RWPE2 (cell line): ENCODE data around the gene CSRNP3.

Source experiments
- ATAC-seq: fragments of 200-7000 bp; cut with Tn5 transposase; 3 replicates; pipeline ENCODE4 v1.9.1; 2021; ENCODE audit warnings: low read depth
- DNase-seq: peaks from one replicate; pipeline ENCODE4 v3.0.0-alpha.2; 2020; ENCODE audit warnings: low spot score
- H3K27ac ChIP-seq: fragments of 450-650 bp; 2 replicates; pipeline ENCODE4 v1.5.1; 2017; ENCODE audit warnings: mild to moderate bottlenecking; ENCODE audit not compliant: poor library complexity, severe bottlenecking
- H3K27me3 ChIP-seq: fragments of 250-450 bp; sonication (Bioruptor Pico); 2 replicates; pipeline ENCODE4 v1.5.1; 2021; ENCODE audit warnings: mild to moderate bottlenecking, moderate library complexity; ENCODE audit not compliant: insufficient read depth, poor library complexity, severe bottlenecking
- H3K36me3 ChIP-seq: fragments of 250-450 bp; sonication (Bioruptor Pico); 2 replicates; pipeline ENCODE4 v1.5.1; 2020; ENCODE audit warnings: low read depth, mild to moderate bottlenecking, moderate library complexity
- H3K4me1 ChIP-seq: fragments of 250-450 bp; sonication (Bioruptor Pico); 2 replicates; pipeline ENCODE4 v1.5.1; 2021; ENCODE audit warnings: mild to moderate bottlenecking, moderate library complexity; ENCODE audit not compliant: insufficient read depth, poor library complexity, severe bottlenecking
- H3K4me3 ChIP-seq: fragments of 250-450 bp; sonication (Bioruptor Pico); 2 replicates; pipeline ENCODE4 v1.5.1; 2021; ENCODE audit warnings: mild to moderate bottlenecking, moderate library complexity; ENCODE audit not compliant: severe bottlenecking
- H3K9me3 ChIP-seq: fragments of 250-450 bp; sonication (Bioruptor Pico); 2 replicates; pipeline ENCODE4 v1.5.1; 2021; ENCODE audit warnings: mild to moderate bottlenecking, moderate library complexity; ENCODE audit not compliant: severe bottlenecking
- TF ChIP-seq, protein P1 (sequence below): fragments of 450-650 bp; IDR thresholded peaks from one replicate; pipeline ENCODE4 v1.5.1; 2017; ENCODE audit warnings: mild to moderate bottlenecking, moderate library complexity; ENCODE audit not compliant: poor library complexity, severe bottlenecking

The CSRNP3 gene

DNA sequence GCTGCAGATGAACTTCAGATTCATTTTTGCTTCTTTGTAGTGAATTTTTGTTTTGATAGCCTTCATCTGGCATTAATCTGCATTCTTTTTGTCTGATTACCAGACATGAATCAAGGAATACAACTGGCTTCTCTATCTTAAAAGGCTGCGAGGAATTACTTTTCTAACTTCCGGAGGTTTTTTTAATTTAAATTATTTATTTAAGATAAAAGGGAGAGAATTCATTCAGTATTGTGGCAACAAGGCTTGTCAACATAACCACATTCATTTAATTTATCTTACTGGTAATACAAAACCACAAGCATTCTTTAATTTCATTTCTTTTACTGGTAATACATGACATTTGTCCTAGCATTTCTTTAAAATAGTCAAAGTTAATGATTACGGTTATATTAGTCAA lies 36.0 kb downstream of the CSRNP3 start:
- TF ChIP-seq, protein P1, sequence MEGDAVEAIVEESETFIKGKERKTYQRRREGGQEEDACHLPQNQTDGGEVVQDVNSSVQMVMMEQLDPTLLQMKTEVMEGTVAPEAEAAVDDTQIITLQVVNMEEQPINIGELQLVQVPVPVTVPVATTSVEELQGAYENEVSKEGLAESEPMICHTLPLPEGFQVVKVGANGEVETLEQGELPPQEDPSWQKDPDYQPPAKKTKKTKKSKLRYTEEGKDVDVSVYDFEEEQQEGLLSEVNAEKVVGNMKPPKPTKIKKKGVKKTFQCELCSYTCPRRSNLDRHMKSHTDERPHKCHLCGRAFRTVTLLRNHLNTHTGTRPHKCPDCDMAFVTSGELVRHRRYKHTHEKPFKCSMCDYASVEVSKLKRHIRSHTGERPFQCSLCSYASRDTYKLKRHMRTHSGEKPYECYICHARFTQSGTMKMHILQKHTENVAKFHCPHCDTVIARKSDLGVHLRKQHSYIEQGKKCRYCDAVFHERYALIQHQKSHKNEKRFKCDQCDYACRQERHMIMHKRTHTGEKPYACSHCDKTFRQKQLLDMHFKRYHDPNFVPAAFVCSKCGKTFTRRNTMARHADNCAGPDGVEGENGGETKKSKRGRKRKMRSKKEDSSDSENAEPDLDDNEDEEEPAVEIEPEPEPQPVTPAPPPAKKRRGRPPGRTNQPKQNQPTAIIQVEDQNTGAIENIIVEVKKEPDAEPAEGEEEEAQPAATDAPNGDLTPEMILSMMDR: no peak
- no peak for ATAC-seq
- no peaks in the 10 kb centered on the region for H3K36me3 ChIP-seq
- no peaks in the 10 kb centered on the region for H3K4me1 ChIP-seq
- H3K9me3 ChIP-seq: no peaks in the 10 kb centered on the region
- H3K27me3 ChIP-seq: no peaks in the 10 kb centered on the region
- H3K4me3 ChIP-seq: no peak overlapping the region
- DNase-seq: no peak
- no peak overlapping the region for H3K27ac ChIP-seq

DNA sequence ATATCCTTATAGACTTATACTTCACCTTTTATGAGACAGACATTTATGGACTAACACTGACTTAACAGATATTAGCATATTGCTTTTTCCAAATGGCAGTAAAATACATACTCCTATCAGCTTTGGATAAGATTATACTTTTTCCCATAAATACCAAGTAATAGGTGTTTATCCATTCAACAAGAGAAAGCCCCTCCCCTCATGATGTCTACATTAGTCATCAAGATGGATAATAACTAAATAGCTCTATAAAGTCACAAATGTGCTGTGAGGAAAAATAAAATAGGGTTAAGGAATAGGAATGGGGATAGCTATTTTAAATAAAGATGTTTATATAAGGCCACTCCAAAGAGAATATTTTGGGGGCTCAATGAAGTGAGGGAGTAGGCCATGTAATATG lies 39.4 kb downstream of the CSRNP3 start:
- ATAC-seq: no peak
- Histone ChIP-seq H3K27ac (no peak overlapping the region), H3K36me3 (no peaks in the 10 kb centered on the region), H3K4me3 (no peak overlapping the region), H3K4me1 (no peaks in the 10 kb centered on the region), H3K27me3 (no peaks in the 10 kb centered on the region), H3K9me3 (no peaks in the 10 kb centered on the region)
- TF ChIP-seq, protein P1: no peak
- no peak for DNase-seq

DNA sequence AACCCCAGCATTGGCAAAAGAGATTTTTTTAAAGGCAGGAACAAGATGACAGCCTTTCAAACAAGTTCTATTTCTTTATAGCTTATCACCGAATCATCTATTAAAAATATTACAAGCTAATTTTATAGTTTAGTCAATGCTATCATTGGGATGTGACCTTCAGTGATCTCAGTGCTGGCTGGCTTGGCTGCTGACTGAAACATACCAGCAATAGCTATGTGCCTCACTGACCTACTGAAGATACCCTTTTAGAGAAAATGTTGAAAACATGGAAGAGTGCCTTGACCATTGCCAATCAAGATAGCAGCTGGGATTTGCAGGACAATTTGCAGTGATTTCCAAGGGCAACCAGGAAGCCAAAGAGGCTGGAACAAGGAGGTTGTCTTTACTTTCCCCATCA lies 44.0 kb downstream of the CSRNP3 start:
- H3K4me1 ChIP-seq: no peaks in the 10 kb centered on the region
- H3K36me3 ChIP-seq: no peaks in the 10 kb centered on the region; the same call in 1 of the 2 replicates
- no peaks in the 10 kb centered on the region for H3K27me3 ChIP-seq
- H3K27ac ChIP-seq: no peak overlapping the region
- no peak overlapping the region for H3K4me3 ChIP-seq
- no peaks in the 10 kb centered on the region for H3K9me3 ChIP-seq
- ATAC-seq (no peak), DNase-seq (no peak)
- TF ChIP-seq, protein P1: no peak

DNA sequence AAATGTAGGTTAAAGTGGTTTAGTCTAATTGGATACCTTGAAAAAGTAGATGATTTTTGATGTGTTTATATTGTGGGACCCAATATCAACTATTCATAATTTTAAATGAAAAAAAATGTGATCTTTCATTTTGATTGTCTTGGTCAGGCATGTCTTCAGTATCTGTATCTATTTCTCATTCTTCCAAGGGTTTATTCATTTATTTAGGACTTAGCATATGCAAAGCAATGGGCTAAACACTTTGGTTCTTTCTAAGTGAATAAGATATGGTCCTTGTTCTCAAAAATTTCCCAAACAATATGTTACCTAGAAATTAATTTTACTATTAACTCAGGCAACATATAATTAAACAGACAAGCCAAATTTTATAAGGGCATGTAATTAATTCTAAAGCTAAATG lies 49.1 kb downstream of the CSRNP3 start:
- TF ChIP-seq, protein P1: no peak
- H3K9me3 ChIP-seq: no peaks in the 10 kb centered on the region
- ATAC-seq (no peak), DNase-seq (no peak)
- H3K4me3 ChIP-seq: no peak overlapping the region
- no peak overlapping the region for H3K27ac ChIP-seq
- H3K27me3 ChIP-seq: no peaks in the 10 kb centered on the region
- no peaks in the 10 kb centered on the region; the same call in 1 of the 2 replicates for H3K36me3 ChIP-seq
- no peaks in the 10 kb centered on the region for H3K4me1 ChIP-seq

DNA sequence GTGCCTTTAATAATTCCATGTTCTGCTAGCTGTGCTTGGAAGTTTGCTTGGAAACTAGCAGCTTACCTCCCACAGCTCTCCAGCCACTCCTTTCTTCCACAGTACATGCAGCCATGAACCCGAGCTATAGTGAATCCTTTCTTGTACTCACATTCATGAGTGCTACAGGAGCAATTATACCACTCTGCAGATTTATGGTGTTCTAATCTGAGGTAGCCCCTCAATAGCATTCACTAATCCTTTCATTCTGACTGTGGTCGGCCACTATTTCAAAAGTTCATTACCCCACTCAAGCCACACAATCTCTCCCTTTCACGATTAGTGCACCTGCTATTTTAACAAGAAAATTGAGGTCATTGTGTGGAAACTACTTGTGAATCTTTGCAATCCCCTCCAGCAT lies 53.2 kb downstream of the CSRNP3 start:
- Histone ChIP-seq H3K36me3 (no peaks in the 10 kb centered on the region), H3K27ac (no peak overlapping the region), H3K9me3 (no peaks in the 10 kb centered on the region), H3K27me3 (no peaks in the 10 kb centered on the region), H3K4me1 (no peaks in the 10 kb centered on the region), H3K4me3 (no peak overlapping the region)
- TF ChIP-seq, protein P1: no peak
- ATAC-seq (no peak), DNase-seq (no peak)
